ENCODE data around the gene TTC7B. TPM values are rescaled to one million over a fixed set of nuclear protein-coding genes. Genes with fewer than 3 reads are reported as not detected.

TTC7B gene
- total RNA-seq, 1 experiment from 2014 or later, result 24.2 TPM

GRCh38 chr14:90495357-90496276 is 320.6 kb downstream of the TTC7B start:
- H3K36me3 ChIP-seq, result no peaks in the 10 kb centered on the region
- no peaks in the 10 kb centered on the region for H3K27me3 ChIP-seq (replicated peaks)
- DNase-seq (ENCODE audit: low read depth in 1 of 2, low spot score in 2 of 2), result peak in 1 of 2 experiments; percentile 25
- H3K9me3 ChIP-seq (replicated peaks), result 0 out of 2 replicates have a peak, but pooled peaks cover 2% of the 10 kb centered on the region
- H3K4me3 ChIP-seq, result no peak overlapping the region
- H3K27ac ChIP-seq, result no peak overlapping the region
- no peaks in the 10 kb centered on the region for H3K4me1 ChIP-seq (replicated peaks)

- H3K4me3 ChIP-seq, result no peak overlapping the region
- H3K9me3 ChIP-seq (replicated peaks), result 0 out of 2 replicates have a peak, but pooled peaks cover 2% of the 10 kb centered on the region
- no peaks in the 10 kb centered on the region for H3K4me1 ChIP-seq (replicated peaks)
- no peak overlapping the region for H3K27ac ChIP-seq
- no peaks in the 10 kb centered on the region for H3K36me3 ChIP-seq
- DNase-seq (ENCODE audit: low read depth in 1 of 2, low spot score in 2 of 2), result no peak
- H3K27me3 ChIP-seq (replicated peaks), result no peaks in the 10 kb centered on the region
These were observed 324.2 kb downstream of the TTC7B start for GRCh38 chr14:90491911-90492531.

DNA sequence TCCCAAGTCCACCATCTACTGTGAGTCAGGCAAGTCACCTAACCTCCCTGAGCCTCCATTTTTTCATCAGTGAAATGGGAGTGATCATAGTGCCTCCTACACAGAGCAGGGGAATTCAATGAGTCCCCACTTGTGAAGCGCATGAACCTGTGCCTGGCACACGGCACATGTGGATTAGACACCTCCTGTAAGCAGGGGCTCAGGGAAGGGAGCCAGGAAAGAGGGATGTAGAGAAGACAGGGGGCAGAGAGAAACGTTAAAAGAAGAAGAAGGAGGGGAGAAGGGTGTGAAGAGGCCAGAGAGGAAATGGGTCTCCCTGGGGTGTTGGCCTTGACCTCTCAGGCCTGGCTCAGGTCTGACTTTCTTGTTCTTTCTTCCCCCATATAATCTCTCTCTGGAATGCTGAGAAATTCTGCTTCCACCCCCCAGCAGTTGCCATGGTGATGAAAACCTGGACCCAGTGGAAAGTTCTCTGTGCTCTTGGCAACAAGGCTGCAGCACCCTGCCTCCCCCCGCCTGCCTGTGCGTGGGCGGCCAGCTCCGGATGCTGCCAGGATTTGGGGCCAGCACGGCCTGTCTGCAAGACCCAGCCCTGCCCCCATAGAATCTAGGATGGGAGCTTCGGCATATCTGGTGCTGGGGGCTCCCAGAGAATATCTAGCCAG is 324.9 kb downstream of the TTC7B start:
- Histone ChIP-seq H3K4me1 (replicated peaks) (no peaks in the 10 kb centered on the region), H3K9me3 (replicated peaks) (0 out of 2 replicates have a peak, but pooled peaks cover 2% of the 10 kb centered on the region), H3K27ac (no peak overlapping the region), H3K36me3 (no peaks in the 10 kb centered on the region), H3K27me3 (replicated peaks) (no peaks in the 10 kb centered on the region), H3K4me3 (no peak overlapping the region)
- DNase-seq (ENCODE audit: low read depth in 1 of 2, low spot score in 2 of 2), result no peak

GRCh38 chr14:90490720-90491050 is 325.5 kb downstream of the TTC7B start:
- no peak for DNase-seq (ENCODE audit: low read depth in 1 of 2, low spot score in 2 of 2)

DNA sequence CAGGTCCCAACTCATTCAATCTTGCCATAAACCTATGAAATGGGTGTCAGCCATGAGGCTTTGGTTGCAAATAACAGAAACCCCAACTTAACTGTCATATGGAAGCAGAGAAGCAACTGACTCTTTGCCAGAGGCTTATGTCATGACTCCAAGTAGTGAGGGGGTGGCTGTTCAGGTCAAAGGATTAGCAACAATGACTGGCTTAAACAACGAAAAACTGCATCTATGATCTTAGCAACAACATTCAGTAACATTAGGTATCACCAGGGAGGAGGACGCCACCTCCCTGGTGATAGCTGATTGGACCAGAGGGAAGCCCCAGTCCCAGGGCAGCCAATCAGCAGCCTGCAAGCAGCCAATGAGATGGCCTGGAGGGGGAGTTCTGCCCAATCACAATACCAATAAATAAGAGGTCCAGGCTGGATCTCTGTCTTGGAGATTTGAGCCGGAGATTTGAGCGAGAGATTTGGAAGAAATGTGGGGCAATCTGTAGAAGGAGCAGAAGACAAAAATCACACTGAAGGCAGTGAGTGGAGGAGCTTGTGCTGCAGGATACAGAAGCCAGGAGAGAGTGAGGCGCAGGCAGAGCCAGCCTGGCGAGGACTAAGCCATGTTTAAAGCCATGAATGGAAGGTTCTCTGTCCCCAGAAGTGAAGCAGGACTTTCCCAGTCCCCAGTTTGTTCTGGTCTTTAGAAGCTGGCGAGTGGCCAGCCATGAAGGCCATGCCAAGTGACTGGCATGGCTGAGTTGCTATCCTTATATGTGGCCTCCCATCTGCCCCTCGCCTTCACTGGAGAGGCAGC is 326.1 kb downstream of the TTC7B start:
- H3K4me3 ChIP-seq, result no peak overlapping the region
- no peaks in the 10 kb centered on the region for H3K9me3 ChIP-seq (replicated peaks)
- H3K4me1 ChIP-seq (replicated peaks), result no peaks in the 10 kb centered on the region
- H3K36me3 ChIP-seq, result no peaks in the 10 kb centered on the region
- no peak for DNase-seq (ENCODE audit: low read depth in 1 of 2, low spot score in 2 of 2)
- no peaks in the 10 kb centered on the region for H3K27me3 ChIP-seq (replicated peaks)
- no peak overlapping the region for H3K27ac ChIP-seq

More at GRCh38 chr14:90490720-90491050, 325.5 kb downstream of the TTC7B start:
- Histone ChIP-seq H3K4me1 (replicated peaks) (no peaks in the 10 kb centered on the region), H3K4me3 (no peak overlapping the region), H3K9me3 (replicated peaks) (0 out of 2 replicates have a peak, but pooled peaks cover 2% of the 10 kb centered on the region), H3K27me3 (replicated peaks) (no peaks in the 10 kb centered on the region), H3K27ac (no peak overlapping the region), H3K36me3 (no peaks in the 10 kb centered on the region)

- no peak for DNase-seq (ENCODE audit: low read depth in 1 of 2, low spot score in 2 of 2)
- no peak overlapping the region for H3K27ac ChIP-seq
- no peak overlapping the region for H3K4me3 ChIP-seq
- no peaks in the 10 kb centered on the region for H3K36me3 ChIP-seq
- no peaks in the 10 kb centered on the region for H3K9me3 ChIP-seq (replicated peaks)
- no peaks in the 10 kb centered on the region for H3K4me1 ChIP-seq (replicated peaks)
- no peaks in the 10 kb centered on the region for H3K27me3 ChIP-seq (replicated peaks)
These were observed 326.9 kb downstream of the TTC7B start for GRCh38 chr14:90489306-90489705.

DNA sequence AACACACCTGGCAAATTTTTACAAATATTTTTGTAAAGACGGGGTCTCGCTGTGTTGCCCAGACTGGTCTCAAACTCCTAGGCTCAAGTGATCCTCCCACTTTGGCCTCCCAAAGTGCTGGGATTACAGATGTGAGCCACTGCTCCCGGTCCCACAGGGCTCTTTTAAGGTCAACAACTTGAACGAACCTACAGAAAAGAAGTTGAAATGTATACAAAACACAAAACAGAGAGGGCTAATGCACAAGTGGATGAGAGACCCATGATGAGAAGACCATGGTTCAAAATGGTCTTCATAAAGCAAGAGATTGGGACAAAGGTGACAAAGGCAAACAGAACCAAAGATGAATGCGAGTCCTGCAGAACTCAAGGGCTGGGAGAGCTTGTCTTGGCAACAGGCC is 328.0 kb downstream of the TTC7B start:
- Histone ChIP-seq H3K36me3 (no peaks in the 10 kb centered on the region), H3K4me1 (replicated peaks) (no peaks in the 10 kb centered on the region), H3K27ac (no peak overlapping the region), H3K4me3 (no peak overlapping the region), H3K27me3 (replicated peaks) (no peaks in the 10 kb centered on the region), H3K9me3 (replicated peaks) (no peaks in the 10 kb centered on the region)
- DNase-seq (ENCODE audit: low read depth in 1 of 2, low spot score in 2 of 2), result no peak

- H3K4me3 ChIP-seq, result no peak overlapping the region
- no peaks in the 10 kb centered on the region for H3K27me3 ChIP-seq (replicated peaks)
- no peak overlapping the region for H3K27ac ChIP-seq
- no peaks in the 10 kb centered on the region for H3K4me1 ChIP-seq (replicated peaks)
- H3K9me3 ChIP-seq (replicated peaks), result no peaks in the 10 kb centered on the region
- DNase-seq (ENCODE audit: low read depth in 1 of 2, low spot score in 2 of 2), result no peak
- H3K36me3 ChIP-seq, result no peaks in the 10 kb centered on the region
These were observed 328.8 kb downstream of the TTC7B start for GRCh38 chr14:90487462-90487861.

DNA sequence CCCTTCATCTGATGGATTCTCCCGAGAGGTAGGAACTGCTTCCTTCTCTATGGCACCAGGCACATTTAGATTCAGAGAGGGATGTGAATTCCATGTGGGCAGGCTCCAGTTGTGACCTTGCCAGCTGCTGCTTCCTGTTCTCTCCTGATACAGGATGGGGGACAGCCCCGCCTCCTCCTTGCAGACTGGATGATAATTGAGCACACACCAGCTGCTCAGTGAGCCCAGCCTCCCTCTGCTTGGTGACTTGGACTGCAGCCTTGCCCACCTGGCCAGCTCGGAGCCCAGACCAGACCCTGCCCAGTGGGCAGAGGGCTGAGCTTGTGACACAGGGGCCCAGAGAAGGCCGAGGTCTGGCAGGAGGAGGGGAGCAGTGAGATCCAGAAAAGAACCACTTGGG is 329.2 kb downstream of the TTC7B start:
- H3K27ac ChIP-seq, result no peak overlapping the region
- no peak for DNase-seq (ENCODE audit: low read depth in 1 of 2, low spot score in 2 of 2)
- H3K4me1 ChIP-seq (replicated peaks), result no peaks in the 10 kb centered on the region
- H3K9me3 ChIP-seq (replicated peaks), result no peaks in the 10 kb centered on the region
- H3K36me3 ChIP-seq, result no peaks in the 10 kb centered on the region
- no peak overlapping the region for H3K4me3 ChIP-seq
- H3K27me3 ChIP-seq (replicated peaks), result no peaks in the 10 kb centered on the region

GRCh38 chr14:90484291-90484690 is 331.9 kb downstream of the TTC7B start:
- no peak overlapping the region for H3K27ac ChIP-seq
- no peak overlapping the region for H3K4me3 ChIP-seq
- H3K27me3 ChIP-seq (replicated peaks), result no peaks in the 10 kb centered on the region
- no peaks in the 10 kb centered on the region for H3K4me1 ChIP-seq (replicated peaks)
- no peaks in the 10 kb centered on the region for H3K36me3 ChIP-seq
- no peaks in the 10 kb centered on the region for H3K9me3 ChIP-seq (replicated peaks)
- DNase-seq (ENCODE audit: low read depth in 1 of 2, low spot score in 2 of 2), result no peak

GRCh38 chr14:90483571-90483974 is 332.7 kb downstream of the TTC7B start:
- Histone ChIP-seq H3K4me1 (replicated peaks) (no peaks in the 10 kb centered on the region), H3K27me3 (replicated peaks) (no peaks in the 10 kb centered on the region), H3K36me3 (no peaks in the 10 kb centered on the region), H3K9me3 (replicated peaks) (no peaks in the 10 kb centered on the region), H3K4me3 (no peak overlapping the region), H3K27ac (no peak overlapping the region)
- DNase-seq (ENCODE audit: low read depth in 1 of 2, low spot score in 2 of 2), result no peak

DNA sequence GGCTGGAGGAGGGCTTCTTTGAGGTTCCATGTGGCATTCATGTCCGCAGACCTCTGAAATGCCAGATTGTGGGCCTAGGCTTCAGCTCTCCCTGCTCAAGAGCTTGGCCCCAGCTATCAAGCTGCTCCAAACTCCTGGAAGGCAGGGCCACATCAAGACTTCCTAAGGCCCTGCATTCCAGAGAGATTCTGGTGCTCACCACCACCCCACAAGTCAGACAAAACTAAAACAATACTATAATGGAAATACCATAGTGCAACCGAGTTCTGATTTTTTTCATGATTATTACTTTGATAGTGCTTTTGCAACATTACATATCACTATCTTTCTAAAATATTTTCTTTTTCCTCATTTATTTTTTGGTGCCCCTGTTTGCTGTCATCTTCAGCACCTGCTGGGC is 333.1 kb downstream of the TTC7B start:
- Histone ChIP-seq H3K27ac (no peak overlapping the region), H3K4me3 (no peak overlapping the region), H3K27me3 (replicated peaks) (no peaks in the 10 kb centered on the region), H3K4me1 (replicated peaks) (no peaks in the 10 kb centered on the region), H3K36me3 (no peaks in the 10 kb centered on the region), H3K9me3 (replicated peaks) (no peaks in the 10 kb centered on the region)
- DNase-seq (ENCODE audit: low read depth in 1 of 2, low spot score in 2 of 2), result no peak

- H3K36me3 ChIP-seq, result no peaks in the 10 kb centered on the region
- no peak overlapping the region for H3K27ac ChIP-seq
- no peaks in the 10 kb centered on the region for H3K4me1 ChIP-seq (replicated peaks)
- H3K9me3 ChIP-seq (replicated peaks), result no peaks in the 10 kb centered on the region
- H3K27me3 ChIP-seq (replicated peaks), result no peaks in the 10 kb centered on the region
- no peak for DNase-seq (ENCODE audit: low read depth in 1 of 2, low spot score in 2 of 2)
- no peak overlapping the region for H3K4me3 ChIP-seq
These were observed 340.9 kb downstream of the TTC7B start for GRCh38 chr14:90475298-90475697.
